ENCODE results near the gene WWOX.

WWOX gene

DNA sequence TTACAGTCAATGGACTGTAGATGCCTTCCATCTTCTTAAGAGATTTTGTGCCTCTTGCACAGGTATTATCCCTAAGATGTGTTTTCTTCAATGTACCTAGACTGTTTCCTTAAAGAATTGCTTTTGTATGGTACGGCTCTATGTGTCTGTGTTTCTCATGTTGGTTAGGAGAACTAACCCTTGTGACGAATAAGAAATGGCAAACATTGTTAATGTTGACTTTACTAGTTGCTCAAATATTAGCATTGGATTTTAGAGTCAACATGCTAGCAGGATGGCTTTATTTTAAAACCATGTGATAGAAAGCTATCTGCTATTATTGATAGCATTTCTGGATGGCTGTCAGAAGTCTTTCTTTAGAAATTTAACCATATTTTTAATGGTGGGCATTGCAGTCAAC, 34.5 kb downstream of the WWOX start:
- Histone ChIP-seq H3K9me3 (no peaks in the 10 kb centered on the region), H3K36me3 (no peaks in the 10 kb centered on the region), H3K27me3 (no peaks in the 10 kb centered on the region), H3K4me1 (peaks cover 0 to 4% (median 0%) of the 10 kb centered on the region in 4 donors), H3K27ac (no peak overlapping the region), H3K4me3 (no peak overlapping the region)
- intact Hi-C loops (cut with DNase I; ENCODE audit: low total_unique reads) = no loop called here
- DNase-seq = no peak
- TF ChIP-seq, protein P1, sequence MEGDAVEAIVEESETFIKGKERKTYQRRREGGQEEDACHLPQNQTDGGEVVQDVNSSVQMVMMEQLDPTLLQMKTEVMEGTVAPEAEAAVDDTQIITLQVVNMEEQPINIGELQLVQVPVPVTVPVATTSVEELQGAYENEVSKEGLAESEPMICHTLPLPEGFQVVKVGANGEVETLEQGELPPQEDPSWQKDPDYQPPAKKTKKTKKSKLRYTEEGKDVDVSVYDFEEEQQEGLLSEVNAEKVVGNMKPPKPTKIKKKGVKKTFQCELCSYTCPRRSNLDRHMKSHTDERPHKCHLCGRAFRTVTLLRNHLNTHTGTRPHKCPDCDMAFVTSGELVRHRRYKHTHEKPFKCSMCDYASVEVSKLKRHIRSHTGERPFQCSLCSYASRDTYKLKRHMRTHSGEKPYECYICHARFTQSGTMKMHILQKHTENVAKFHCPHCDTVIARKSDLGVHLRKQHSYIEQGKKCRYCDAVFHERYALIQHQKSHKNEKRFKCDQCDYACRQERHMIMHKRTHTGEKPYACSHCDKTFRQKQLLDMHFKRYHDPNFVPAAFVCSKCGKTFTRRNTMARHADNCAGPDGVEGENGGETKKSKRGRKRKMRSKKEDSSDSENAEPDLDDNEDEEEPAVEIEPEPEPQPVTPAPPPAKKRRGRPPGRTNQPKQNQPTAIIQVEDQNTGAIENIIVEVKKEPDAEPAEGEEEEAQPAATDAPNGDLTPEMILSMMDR (IDR thresholded peaks at IDR 0.05) = no peak

DNA sequence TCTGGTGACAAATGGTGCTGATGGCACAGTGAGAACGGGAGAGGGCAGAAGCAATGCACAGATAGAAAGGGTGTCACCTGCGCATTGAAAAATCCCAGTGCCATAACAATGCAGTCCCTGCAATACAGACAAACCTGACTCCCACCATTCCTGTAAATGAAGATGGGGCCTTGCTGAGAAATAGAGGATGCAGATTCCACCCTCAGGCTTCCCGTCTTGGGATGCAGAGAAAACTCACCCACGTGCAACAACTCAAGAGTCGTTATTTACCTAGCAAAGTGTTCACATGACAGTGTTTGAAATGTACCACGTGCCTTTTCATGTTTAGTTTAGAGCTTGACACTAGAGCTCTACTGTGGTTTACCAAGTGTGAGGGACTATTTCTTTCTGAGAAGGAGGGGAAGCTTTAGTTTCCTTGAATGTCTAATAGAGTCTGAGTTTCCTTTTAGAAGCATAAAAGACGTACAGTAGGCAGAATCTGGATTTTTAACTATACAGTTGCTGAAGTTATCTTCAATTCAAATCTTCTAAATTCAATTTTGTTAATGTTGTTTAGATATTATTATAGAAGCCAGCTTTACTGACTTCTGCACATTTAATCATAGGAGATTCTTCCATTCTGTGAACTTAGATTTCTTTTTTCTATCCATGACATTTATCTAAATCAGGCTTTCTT, 35.6 kb downstream of the WWOX start:
- Histone ChIP-seq H3K27me3 (no peaks in the 10 kb centered on the region), H3K4me1 (no peaks in the 10 kb centered on the region), H3K4me3 (no peak overlapping the region), H3K36me3 (no peaks in the 10 kb centered on the region), H3K27ac (no peak overlapping the region), H3K9me3 (peaks cover 0 to 5% (median 0%) of the 10 kb centered on the region in 3 donors)
- intact Hi-C loops (cut with DNase I; ENCODE audit: low total_unique reads) = no loop called here
- TF ChIP-seq, protein P1 (IDR thresholded peaks at IDR 0.05) = no peak
- DNase-seq = no peak

DNA sequence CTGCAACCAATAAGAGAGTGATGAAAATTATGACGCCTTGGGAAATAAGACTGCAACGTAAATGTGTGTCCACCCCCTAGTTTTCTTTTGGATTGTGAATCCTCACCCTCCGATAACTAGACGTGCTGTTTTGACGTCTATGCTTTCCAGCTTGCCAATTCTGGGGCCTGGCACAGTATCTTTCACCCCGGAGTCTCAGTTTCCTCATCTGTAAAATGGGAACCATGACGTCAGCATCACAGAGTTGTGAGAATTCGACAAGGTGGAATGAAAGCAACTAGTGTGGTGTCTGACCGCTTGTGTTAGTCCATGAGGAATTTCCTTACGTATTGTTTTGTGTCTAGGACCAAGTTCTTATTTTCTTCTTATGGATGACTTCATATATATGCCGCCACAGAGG, 37.7 kb downstream of the WWOX start:
- intact Hi-C loops (cut with DNase I; ENCODE audit: low total_unique reads) = no loop called here
- Histone ChIP-seq H3K27ac (no peak overlapping the region), H3K9me3 (peaks cover 0 to 7% (median 0%) of the 10 kb centered on the region in 3 donors), H3K36me3 (no peaks in the 10 kb centered on the region), H3K4me3 (no peak overlapping the region), H3K4me1 (peaks cover 0 to 7% (median under 1%) of the 10 kb centered on the region in 4 donors), H3K27me3 (no peaks in the 10 kb centered on the region)
- TF ChIP-seq, protein P1 (IDR thresholded peaks at IDR 0.05) = no peak
- no peak for DNase-seq

DNA sequence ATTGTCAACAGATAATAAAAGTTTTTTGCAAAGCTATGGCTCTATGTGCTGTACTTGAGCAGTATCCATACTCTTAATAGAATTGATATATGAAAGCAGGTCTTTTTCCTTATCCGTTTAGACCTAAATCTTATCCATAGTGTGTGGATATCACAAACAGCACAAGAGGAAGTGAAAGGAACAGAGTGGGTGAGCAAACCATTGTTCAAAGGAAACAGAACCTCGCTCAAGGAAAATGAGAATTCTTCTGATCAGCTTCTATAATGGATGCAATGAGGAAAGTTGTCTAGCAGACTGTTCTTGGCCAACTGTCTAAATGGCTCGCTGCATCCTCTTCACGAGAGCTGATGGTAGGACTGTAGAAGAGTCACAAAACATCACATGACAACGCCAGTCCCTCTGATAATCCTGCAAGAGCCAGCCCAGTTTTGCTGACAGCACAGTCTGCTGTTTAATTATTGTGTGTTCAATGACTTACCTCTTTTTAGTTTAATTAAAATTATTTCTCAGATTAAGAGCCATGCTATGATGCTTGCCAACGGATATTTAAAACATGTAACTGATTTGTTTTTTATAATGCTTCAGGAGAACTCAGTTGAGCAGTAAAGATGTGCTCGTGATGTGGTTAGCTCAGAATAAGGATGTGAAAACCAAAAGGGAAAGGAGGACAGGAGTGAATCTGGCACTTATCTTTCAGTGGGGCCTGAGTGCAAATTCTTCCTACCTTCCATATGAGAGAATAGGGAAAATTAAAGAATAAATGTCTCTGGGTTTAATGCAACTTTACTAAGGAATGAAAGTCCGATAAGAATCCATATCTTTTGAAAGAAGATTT, 38.5 kb downstream of the WWOX start:
- Histone ChIP-seq H3K27ac (no peak overlapping the region), H3K27me3 (no peaks in the 10 kb centered on the region), H3K36me3 (no peaks in the 10 kb centered on the region), H3K4me3 (no peak overlapping the region), H3K9me3 (peaks cover 0 to 7% (median 0%) of the 10 kb centered on the region in 3 donors), H3K4me1 (peaks cover 0 to 14% (median 4%) of the 10 kb centered on the region in 4 donors)
- no peak for DNase-seq
- TF ChIP-seq, protein P1 (IDR thresholded peaks at IDR 0.05) = no peak
- intact Hi-C loops (cut with DNase I; ENCODE audit: low total_unique reads) = no loop called here

DNA sequence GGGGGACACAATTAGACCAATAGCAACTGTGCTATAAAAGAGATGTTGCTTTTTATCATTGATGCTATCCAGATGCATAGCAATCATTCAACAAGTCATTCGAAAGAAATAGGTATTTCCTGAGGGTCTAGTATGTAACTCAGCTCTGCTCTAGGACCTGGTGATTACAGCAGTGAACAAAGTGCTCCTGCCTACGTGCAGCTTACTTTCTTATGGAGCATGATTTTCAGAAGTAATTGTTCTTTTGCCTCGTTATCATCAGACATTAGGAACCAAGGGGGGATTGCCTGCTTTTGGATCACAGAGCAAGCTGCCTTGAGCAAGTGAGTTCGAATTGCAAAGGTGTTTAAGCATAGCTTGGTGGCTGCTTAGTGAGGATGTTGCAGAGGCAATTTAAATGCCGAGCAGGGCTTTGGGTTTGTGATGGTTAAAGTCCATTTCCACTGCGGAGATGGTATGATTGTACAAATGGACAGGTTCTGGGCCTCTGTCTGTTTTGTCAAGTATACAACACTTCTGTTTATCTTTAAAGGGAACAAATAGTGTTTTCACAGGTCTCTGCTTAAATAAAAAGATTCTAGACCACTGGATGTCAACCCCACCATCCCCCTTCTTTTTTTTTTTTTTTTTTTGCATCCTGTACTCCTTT, 41.5 kb downstream of the WWOX start:
- Histone ChIP-seq H3K4me3 (no peak overlapping the region), H3K27ac (no peak overlapping the region), H3K27me3 (no peaks in the 10 kb centered on the region), H3K36me3 (no peaks in the 10 kb centered on the region), H3K9me3 (peaks cover 0 to 7% (median 0%) of the 10 kb centered on the region in 3 donors), H3K4me1 (peaks cover 0 to 19% (median 9%) of the 10 kb centered on the region in 4 donors)
- TF ChIP-seq, protein P1 (IDR thresholded peaks at IDR 0.05) = no peak
- intact Hi-C loops (cut with DNase I; ENCODE audit: low total_unique reads) = no loop called here
- no peak for DNase-seq

Data from tibial artery (tissue), 4 donors.